Measurements from ENCODE around the gene EIF4EBP3. TPM values are rescaled to one million over a fixed set of nuclear protein-coding genes. Genes with fewer than 3 reads are reported as not detected.

Gene EIF4EBP3
- total and polyA plus RNA-seq, 2 donors (not counting 1 experiment from before 2014, with no cell fraction given): 15.0 to 18.2 TPM

DNA sequence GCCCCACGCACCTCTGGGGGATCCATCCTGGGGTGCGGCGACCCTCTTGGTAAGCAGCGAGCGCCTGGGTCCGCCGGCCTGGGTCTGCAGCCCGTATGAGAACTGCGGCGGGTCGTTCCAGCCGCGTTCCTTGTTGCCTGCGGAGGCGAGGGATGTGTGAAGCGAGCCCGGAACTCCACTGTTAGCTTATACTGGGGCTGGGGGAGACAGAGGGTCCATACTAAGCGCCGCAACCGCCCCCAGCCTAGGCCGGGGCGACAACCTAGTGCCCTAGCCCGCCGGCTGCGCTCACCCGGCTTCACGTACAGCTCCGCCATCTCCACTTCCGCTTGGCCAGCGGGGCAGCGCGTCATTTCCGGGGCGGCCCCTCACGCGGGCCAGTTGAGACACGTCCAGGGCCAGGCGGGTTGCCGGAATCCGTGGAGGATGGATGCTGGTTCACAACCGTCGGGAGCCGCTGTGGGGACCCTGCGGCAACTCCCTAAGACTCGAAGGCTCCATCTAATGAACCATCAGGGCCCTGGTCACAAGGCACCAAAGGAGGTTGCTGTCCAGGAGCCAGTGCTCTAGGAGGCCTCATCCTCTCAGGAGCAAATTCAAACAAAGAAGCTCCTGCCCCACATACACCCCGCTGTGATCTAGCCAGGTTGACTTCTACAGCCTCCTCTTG, 9.8 kb downstream of the EIF4EBP3 start, which contains the start of gene SRA1:
Gene SRA1 (minus strand): TSS at position 338 of the 670 bp plus-strand sequence. CDS start 21 bp downstream, at position 317.
- H3K79me2 ChIP-seq (ENCODE audit: control insufficient read depth, insufficient read depth, low read length): peaks cover 31% of the 10 kb centered on the region
- peak within 1 kb of the TSS; percentile 62 to 90 (median 78) for H3K4me3 ChIP-seq (ENCODE audit: control extremely low read depth in 1 of 5, extremely low read depth in 1 of 5, insufficient read depth in 1 of 5, low read depth in 2 of 5, low read length in 4 of 5)
- no peaks in the 10 kb centered on the region for H3K9me3 ChIP-seq (ENCODE audit: control extremely low read depth in 1 of 3, control insufficient read depth in 2 of 3, insufficient read depth in 1 of 3, low read length in 2 of 3)
- ATAC-seq (ENCODE audit: low read depth) (peak; percentile 97), DNase-seq (peak; percentile 88)
- Mint-ChIP-seq H3K4me3 (peak within 1 kb of the TSS; percentile 94), H3K27me3 (no peaks in the 10 kb centered on the region), H3K27ac (peak within 1 kb of the TSS; percentile 93), H3K9me3 (ENCODE audit: insufficient read depth) (no peaks in the 10 kb centered on the region), H3K4me1 (peaks cover 47% of the 10 kb centered on the region)
- intact Hi-C loops (cut with micrococcal nuclease): loop anchor here (1.0 to 2.0 kb wide), 4 partner anchors 10 to 156 kb away; partner anchors contain the start of genes ANKHD1, EIF4EBP3, TMCO6 and WDR55
- H3K9ac ChIP-seq (ENCODE audit: low read length): peak within 1 kb of the TSS; percentile 90
- H4K20me1 ChIP-seq (ENCODE audit: control insufficient read depth, insufficient read depth, low read length, poor library complexity, severe bottlenecking): peaks cover 4% of the 10 kb centered on the region
- no peaks in the 10 kb centered on the region for H3K27me3 ChIP-seq (replicated peaks in 1 of 4; ENCODE audit: control extremely low read depth in 1 of 4, control insufficient read depth in 3 of 4, insufficient read depth in 4 of 4, low read length in 3 of 4)
- ChIA-PET CTCF (interaction anchor here (0.6 to 1.1 kb wide), 2 partner anchors 9 to 19 kb away, joined by 3 to 5 read pairs; no protein-coding TSS in a partner anchor), POLR2A (interaction anchor here (1.1 to 2.5 kb wide), 2 partner anchors 9 to 143 kb away, joined by 4 to 35 read pairs; partner anchors contain the start of genes EIF4EBP3 and ZMAT2)
- TF ChIP-seq, protein P1, sequence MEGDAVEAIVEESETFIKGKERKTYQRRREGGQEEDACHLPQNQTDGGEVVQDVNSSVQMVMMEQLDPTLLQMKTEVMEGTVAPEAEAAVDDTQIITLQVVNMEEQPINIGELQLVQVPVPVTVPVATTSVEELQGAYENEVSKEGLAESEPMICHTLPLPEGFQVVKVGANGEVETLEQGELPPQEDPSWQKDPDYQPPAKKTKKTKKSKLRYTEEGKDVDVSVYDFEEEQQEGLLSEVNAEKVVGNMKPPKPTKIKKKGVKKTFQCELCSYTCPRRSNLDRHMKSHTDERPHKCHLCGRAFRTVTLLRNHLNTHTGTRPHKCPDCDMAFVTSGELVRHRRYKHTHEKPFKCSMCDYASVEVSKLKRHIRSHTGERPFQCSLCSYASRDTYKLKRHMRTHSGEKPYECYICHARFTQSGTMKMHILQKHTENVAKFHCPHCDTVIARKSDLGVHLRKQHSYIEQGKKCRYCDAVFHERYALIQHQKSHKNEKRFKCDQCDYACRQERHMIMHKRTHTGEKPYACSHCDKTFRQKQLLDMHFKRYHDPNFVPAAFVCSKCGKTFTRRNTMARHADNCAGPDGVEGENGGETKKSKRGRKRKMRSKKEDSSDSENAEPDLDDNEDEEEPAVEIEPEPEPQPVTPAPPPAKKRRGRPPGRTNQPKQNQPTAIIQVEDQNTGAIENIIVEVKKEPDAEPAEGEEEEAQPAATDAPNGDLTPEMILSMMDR (IDR thresholded peaks at IDR 0.05): no peak
- TF ChIP-seq EZH2 (IDR thresholded peaks at IDR 0.05; ENCODE audit: borderline replicate concordance, insufficient read depth, low read depth, low read length, poor library complexity, severe bottlenecking): no peak
- peak within 1 kb of the TSS; percentile 69 for H2AFZ ChIP-seq (ENCODE audit: insufficient read depth, low read depth, low read length, poor library complexity, severe bottlenecking)
- peaks cover 18 to 28% of the 10 kb centered on the region in 2 donors for H3K4me1 ChIP-seq (ENCODE audit: control insufficient read depth in 2 of 2, insufficient read depth in 2 of 2, low read length in 2 of 2)
- H3K36me3 ChIP-seq (replicated peaks in 1 of 2; ENCODE audit: control extremely low read depth in 1 of 2, control insufficient read depth in 1 of 2, extremely low read depth in 1 of 2, insufficient read depth in 2 of 2, low read length in 1 of 2): peaks cover 0 to 9% of the 10 kb centered on the region in 2 experiments
- peak within 1 kb of the TSS; percentile 85 to 90 for H3K27ac ChIP-seq (ENCODE audit: low read length in 2 of 2)
- peak within 1 kb of the TSS; percentile 78 for H3K4me2 ChIP-seq (replicated peaks; ENCODE audit: low read depth, low read length, poor library complexity, severe bottlenecking)
- under 1% methylated on average over 45 of the region's 46 CpGs for WGBS (ENCODE audit: insufficient coverage)

Data from B cell (primary cell).